Activated naive CD8-positive, alpha-beta T cell treated with anti-CD3 and anti-CD28 coated beads for 36 hours (primary cell): ENCODE results near the gene MOV10L1. TPM values are rescaled to one million over a fixed set of nuclear protein-coding genes. Genes with fewer than 3 reads are reported as not detected.
"Not testable (repeated sequence)": the region's sequence is repeated elsewhere in the genome, so short reads cannot be mapped to it uniquely, and the experiment has no call there.

Source experiments
- DNase-seq: peaks from one replicate; pipeline ENCODE4 v3.0.0; 2021
- H3K27ac Mint-ChIP-seq: one replicate; pipeline ENCODE4 v1.8.0; 2022; ENCODE audit warnings: mild to moderate bottlenecking, moderate library complexity, mixed read lengths
- H3K27me3 Mint-ChIP-seq: one replicate; pipeline ENCODE4 v1.8.0; 2022; ENCODE audit warnings: mild to moderate bottlenecking, mixed read lengths
- H3K36me3 Mint-ChIP-seq: one replicate; pipeline ENCODE4 v1.8.0; 2021; ENCODE audit warnings: mild to moderate bottlenecking, mixed read lengths
- H3K4me1 Mint-ChIP-seq: one replicate; pipeline ENCODE4 v1.8.0; 2021; ENCODE audit warnings: mixed read lengths
- H3K4me3 Mint-ChIP-seq: one replicate; pipeline ENCODE4 v1.8.0; 2022; ENCODE audit warnings: mild to moderate bottlenecking, moderate library complexity, mixed read lengths
- H3K9me3 Mint-ChIP-seq: one replicate; pipeline ENCODE4 v1.8.0; 2022; ENCODE audit warnings: mixed read lengths
- total RNA-seq, 2 experiments: library from RNA; stranded (reverse); gene quantifications; one replicate each; pipeline ENCODE4 v1.2.3, GENCODE V29; 2021

The MOV10L1 gene
- total RNA-seq, 2 experiments from 2014 or later: 0.14 to 0.23 TPM

DNA sequence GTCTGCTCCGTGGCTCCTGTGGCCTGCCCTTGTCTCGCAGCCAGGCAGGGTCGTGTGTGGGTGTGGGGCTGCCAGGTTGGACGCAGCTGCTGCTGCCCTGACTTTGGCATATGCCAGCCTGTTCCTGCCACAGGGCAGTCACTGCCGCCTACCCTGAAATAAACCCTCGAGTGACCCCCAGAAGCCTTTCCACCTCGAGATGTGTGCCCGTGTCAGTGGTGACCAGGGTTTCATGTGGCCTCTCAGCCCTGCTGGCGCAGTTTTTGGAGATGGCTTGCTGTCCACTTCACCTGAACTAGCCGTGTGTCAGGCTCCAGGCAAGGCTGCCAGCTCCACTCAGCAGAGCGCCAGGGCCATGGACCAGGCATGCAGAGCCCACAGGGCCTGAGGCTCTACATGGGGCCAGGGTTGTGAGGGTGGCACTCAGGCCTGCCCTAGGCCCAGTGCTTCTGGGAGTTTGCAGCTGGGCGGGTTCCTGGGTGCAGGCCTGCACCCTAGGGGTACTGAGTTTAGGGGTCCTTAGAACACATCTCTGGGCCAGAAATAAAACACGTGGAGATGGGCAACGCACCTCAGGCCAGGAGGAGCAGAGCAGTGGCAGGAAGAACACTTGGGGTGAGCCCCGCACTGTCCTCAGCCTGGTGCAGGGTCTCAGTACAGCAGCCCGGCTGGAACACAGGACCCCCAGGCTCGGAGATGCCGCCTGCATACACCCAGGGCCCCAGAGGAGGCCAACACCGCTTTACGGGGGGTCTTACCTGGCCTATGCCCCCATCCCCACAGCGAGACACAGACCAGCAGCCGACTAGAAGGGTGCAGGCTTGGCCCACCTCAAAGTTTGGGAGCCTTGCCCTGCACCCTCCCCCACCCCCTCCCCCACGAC, 71.9 kb downstream of the MOV10L1 start:
- H3K4me3 Mint-ChIP-seq: no peak overlapping the region
- H3K4me1 Mint-ChIP-seq: no peaks in the 10 kb centered on the region
- H3K9me3 Mint-ChIP-seq: no peaks in the 10 kb centered on the region
- H3K27me3 Mint-ChIP-seq: no peaks in the 10 kb centered on the region
- H3K27ac Mint-ChIP-seq: no peak overlapping the region
- DNase-seq: no peak
- no peaks in the 10 kb centered on the region for H3K36me3 Mint-ChIP-seq

DNA sequence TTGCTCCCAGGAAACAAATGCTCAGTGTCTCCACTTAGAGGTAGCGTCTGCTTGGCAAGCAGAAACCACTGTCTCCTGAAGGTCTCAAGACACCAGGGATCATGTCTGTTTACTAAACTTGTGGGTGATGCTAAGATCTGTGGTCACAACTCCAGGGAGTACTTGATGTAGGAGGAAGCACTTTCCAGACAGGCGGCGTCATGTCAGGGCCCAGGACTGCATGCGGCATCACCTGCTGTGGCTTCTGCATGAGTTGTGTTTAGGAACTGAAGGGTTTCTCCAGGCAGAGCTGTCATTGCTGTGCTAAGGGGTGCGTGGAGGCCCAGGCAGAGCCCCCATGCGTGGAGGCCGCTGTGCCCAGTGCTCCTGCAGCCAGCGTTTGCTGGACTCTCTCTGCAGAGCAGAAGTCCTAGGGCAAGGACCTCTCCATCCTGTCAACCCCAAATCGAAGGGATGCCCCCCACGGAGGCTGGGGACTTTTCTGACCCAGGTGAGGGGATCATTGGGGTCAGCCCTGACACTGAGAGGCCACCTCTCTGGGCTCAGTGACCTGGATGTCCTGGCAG, 72.7 kb downstream of the MOV10L1 start:
- peaks cover 7% of the 10 kb centered on the region for H3K27me3 Mint-ChIP-seq
- no peak overlapping the region for H3K4me3 Mint-ChIP-seq
- no peaks in the 10 kb centered on the region for H3K36me3 Mint-ChIP-seq
- H3K27ac Mint-ChIP-seq: no peak overlapping the region
- H3K4me1 Mint-ChIP-seq: no peaks in the 10 kb centered on the region
- no peaks in the 10 kb centered on the region for H3K9me3 Mint-ChIP-seq
- DNase-seq: no peak

- H3K4me1 Mint-ChIP-seq: no peaks in the 10 kb centered on the region
- H3K4me3 Mint-ChIP-seq: no peak overlapping the region
- no peak for DNase-seq
- H3K9me3 Mint-ChIP-seq: no peaks in the 10 kb centered on the region
- H3K27ac Mint-ChIP-seq: no peak overlapping the region
- H3K36me3 Mint-ChIP-seq: no peaks in the 10 kb centered on the region
- H3K27me3 Mint-ChIP-seq: peaks cover 27% of the 10 kb centered on the region
Observed at GRCh38 chr22:50165436-50166123, 75.8 kb downstream of the MOV10L1 start.

DNA sequence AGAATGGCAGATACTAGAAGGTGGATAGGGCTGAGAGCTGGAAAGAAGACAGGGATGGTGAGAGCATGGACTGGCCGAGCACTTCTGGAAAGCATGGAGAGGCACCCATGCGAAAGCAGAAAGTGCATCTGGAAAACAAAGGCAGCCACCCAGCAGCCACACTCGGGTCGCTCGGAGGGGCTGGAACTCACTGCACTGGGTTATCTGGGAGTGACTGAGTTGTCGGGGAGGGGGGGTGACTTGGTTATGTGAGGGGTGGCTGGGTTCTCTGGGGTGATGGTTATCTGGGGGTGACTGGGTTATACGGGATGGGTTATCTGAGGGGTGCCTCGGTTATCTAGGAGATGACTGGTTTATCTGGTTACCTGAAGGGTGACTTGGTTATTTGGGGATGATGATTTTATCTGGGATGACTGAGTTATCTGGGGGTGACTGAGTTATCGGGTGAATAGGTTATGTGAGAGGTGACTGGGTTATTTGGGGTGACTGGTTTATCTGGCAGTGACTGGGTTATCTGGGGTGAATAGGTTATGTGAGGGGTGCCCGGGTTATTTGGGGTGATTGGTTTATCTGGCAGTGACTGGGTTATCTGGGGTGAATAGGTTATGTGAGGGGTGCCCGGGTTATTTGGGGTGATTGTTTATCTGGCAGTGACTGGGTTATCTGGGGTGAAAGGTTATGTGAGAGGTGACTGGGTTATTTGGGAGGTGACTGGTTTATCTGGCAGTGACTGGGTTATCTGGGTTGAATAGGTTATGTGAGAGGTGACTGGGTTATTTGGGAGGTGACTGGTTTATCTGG, 78.1 kb downstream of the MOV10L1 start:
- no peak for DNase-seq
- no peaks in the 10 kb centered on the region for H3K9me3 Mint-ChIP-seq
- H3K4me1 Mint-ChIP-seq: no peaks in the 10 kb centered on the region
- no peak overlapping the region for H3K27ac Mint-ChIP-seq
- no peak overlapping the region for H3K4me3 Mint-ChIP-seq
- H3K36me3 Mint-ChIP-seq: no peaks in the 10 kb centered on the region
- peaks cover 43% of the 10 kb centered on the region for H3K27me3 Mint-ChIP-seq

- not testable (repeated sequence) for H3K27ac Mint-ChIP-seq, H3K4me1 Mint-ChIP-seq, H3K9me3 Mint-ChIP-seq, H3K36me3 Mint-ChIP-seq, DNase-seq
- peaks cover 46% of the 10 kb centered on the region for H3K27me3 Mint-ChIP-seq
- H3K4me3 Mint-ChIP-seq: peak overlapping the region; percentile 66
Observed at GRCh38 chr22:50168490-50169180, 78.8 kb downstream of the MOV10L1 start.

GRCh38 chr22:50169181-50169759, 79.5 kb downstream of the MOV10L1 start:
- Mint-ChIP-seq H3K27ac (no peak overlapping the region), H3K36me3 (no peaks in the 10 kb centered on the region), H3K9me3 (no peaks in the 10 kb centered on the region), H3K4me1 (no peaks in the 10 kb centered on the region), H3K27me3 (peaks cover 46% of the 10 kb centered on the region), H3K4me3 (peak overlapping the region; percentile 66)
- no peak for DNase-seq

- no peak overlapping the region for H3K27ac Mint-ChIP-seq
- peaks cover 46% of the 10 kb centered on the region for H3K27me3 Mint-ChIP-seq
- H3K4me3 Mint-ChIP-seq: peak overlapping the region; percentile 45
- H3K36me3 Mint-ChIP-seq: no peaks in the 10 kb centered on the region
- DNase-seq: peak; percentile 61
- no peaks in the 10 kb centered on the region for H3K4me1 Mint-ChIP-seq
- H3K9me3 Mint-ChIP-seq: no peaks in the 10 kb centered on the region
Observed at GRCh38 chr22:50169774-50170341, 80.1 kb downstream of the MOV10L1 start.

DNA sequence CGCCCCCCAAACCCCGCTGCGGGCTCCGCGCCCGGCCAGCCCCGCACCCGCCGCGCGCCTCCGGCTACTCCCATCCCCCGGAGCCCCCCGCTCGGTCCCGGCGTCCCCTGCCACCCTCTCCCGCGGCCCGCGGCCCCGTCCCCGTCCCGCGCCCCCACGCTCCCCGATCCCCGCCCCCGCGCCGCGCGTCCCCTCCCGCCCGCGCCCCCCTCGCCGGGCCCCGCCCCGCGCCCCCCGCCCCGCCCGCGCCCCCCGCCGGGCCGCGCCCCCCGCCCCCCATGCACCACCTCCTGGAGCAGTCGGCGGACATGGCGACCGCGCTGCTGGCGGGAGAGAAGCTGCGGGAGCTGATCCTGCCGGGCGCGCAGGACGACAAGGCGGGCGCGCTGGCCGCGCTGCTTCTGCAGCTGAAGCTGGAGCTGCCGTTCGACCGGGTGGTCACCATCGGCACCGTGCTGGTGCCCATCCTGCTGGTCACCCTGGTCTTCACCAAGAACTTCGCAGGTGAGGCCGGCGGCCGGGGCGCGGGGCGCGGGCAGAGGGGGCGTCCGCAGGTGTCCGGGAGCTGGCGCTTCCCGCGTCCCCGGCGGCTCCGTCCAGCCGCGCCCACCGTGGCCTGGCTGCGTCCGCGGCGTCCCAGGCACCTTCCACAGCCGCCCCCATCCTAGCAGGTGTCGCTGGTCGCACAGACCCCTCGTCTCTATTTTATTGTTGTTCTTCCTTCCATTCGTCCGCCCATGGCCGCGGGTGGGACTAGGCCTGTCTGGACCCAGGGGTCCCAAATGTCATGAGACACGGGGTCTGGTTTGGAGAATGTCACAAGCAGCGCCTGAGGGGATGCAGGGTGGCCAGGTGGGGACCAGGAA, 80.9 kb downstream of the MOV10L1 start, which contains the start of gene PANX2:
Gene PANX2 (plus strand): TSS at position 279 of the 866 bp plus-strand sequence. CDS start 0 bp downstream, at position 279.
- Mint-ChIP-seq H3K9me3 (no peaks in the 10 kb centered on the region), H3K4me1 (no peaks in the 10 kb centered on the region), H3K4me3 (peak within 1 kb of the TSS; percentile 77), H3K27ac (peak within 1 kb of the TSS; percentile 5), H3K36me3 (no peaks in the 10 kb centered on the region), H3K27me3 (peaks cover 46% of the 10 kb centered on the region)
- DNase-seq: no peak

DNA sequence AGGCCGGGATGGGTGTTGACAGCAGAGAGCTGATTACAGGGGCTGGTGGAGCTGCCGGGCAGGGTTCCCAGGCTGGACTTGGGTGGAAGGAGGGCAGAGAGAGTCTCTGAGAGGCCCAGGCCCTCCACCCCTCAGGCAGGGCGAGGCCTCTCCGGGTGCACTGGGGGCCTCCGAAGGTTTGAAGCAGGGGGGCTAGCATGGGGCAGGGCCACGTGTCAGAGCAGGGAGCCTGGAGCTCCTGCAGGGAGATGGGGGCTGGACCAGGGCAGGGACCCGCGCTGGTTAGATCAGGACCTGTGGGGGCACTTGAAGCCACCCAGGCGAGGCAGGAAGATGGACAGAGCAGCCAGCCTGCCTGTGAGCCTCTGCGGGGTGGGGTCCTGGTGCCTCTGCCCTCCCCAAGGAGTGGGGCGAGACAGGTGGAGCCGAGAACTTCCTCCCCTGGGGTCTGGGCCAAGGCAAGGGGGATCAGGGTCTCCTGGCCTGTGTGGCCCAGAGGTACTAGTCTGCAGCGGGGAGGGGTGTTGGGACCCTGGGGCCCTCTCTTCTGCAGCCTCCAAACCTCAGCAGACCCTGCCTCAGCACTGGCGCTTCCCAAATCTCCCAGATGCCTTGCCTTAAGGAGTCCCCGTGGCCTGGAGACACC, 81.6 kb downstream of the MOV10L1 start:
- no peaks in the 10 kb centered on the region for H3K36me3 Mint-ChIP-seq
- peaks cover 46% of the 10 kb centered on the region for H3K27me3 Mint-ChIP-seq
- no peaks in the 10 kb centered on the region for H3K4me1 Mint-ChIP-seq
- DNase-seq: no peak
- peak overlapping the region; percentile 5 for H3K27ac Mint-ChIP-seq
- no peaks in the 10 kb centered on the region for H3K9me3 Mint-ChIP-seq
- peak overlapping the region; percentile 77 for H3K4me3 Mint-ChIP-seq

DNA sequence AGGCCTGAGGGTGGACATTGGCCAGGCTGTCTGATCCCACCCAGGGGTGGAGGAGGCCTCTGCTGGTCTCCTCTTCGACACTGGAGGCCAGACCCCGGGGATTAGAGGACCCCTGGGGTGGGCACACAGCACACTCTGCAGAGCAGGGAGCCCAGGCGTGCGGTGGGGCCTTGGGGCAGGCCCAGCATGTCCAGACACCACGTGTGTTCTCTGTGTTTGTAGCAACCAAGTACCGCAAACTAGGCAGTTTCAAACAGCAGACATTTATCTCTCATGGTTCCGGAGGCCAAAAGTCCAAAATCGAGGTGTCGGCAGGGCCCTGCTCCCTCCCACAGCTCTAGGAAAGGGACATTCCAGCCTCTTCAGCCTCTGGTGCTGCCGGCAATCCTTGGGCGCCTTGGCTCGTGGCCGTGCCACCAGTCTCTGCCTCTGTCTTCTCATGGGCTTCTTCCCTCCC, 82.2 kb downstream of the MOV10L1 start:
- no peak overlapping the region for H3K4me3 Mint-ChIP-seq
- H3K27ac Mint-ChIP-seq: no peak overlapping the region

GRCh38 chr22:50173311-50173982, 83.6 kb downstream of the MOV10L1 start:
- no peaks in the 10 kb centered on the region for H3K36me3 Mint-ChIP-seq
- no peaks in the 10 kb centered on the region for H3K9me3 Mint-ChIP-seq
- H3K27ac Mint-ChIP-seq: no peak overlapping the region
- no peak overlapping the region for H3K4me3 Mint-ChIP-seq
- no peaks in the 10 kb centered on the region for H3K4me1 Mint-ChIP-seq
- peaks cover 30% of the 10 kb centered on the region for H3K27me3 Mint-ChIP-seq
- no peak for DNase-seq

More for the DNA sequence above, 82.2 kb downstream of the MOV10L1 start:
- Mint-ChIP-seq H3K27me3 (peaks cover 44% of the 10 kb centered on the region), H3K4me1 (no peaks in the 10 kb centered on the region), H3K9me3 (no peaks in the 10 kb centered on the region), H3K36me3 (no peaks in the 10 kb centered on the region)
- DNase-seq: no peak

DNA sequence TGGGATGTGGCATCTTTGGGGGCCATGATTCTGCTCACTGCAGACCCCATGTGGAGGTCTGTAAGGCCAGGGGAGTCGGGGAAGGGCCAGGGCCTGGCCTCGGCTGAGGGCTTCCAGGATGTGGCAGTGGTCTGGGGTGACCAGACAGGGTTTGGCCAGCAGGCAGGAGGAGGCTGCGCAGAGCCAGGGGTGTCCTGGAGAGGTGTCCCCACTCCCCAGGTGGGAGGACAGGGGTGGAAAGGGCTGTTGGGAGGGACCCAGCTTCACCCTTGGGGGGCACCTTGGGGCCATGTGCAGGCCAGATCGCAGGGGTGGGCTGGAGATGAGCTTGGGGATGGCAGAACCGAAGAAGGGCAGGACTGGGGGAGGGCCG, 84.2 kb downstream of the MOV10L1 start:
- H3K9me3 Mint-ChIP-seq: no peaks in the 10 kb centered on the region
- no peak overlapping the region for H3K27ac Mint-ChIP-seq
- peaks cover 25% of the 10 kb centered on the region for H3K27me3 Mint-ChIP-seq
- H3K4me1 Mint-ChIP-seq: no peaks in the 10 kb centered on the region
- DNase-seq: no peak
- no peaks in the 10 kb centered on the region for H3K36me3 Mint-ChIP-seq
- H3K4me3 Mint-ChIP-seq: no peak overlapping the region
